Suprapubic skin (tissue), 4 donors: ENCODE measurements around the gene EPPIN. TPM values are rescaled to one million over a fixed set of nuclear protein-coding genes. Genes with fewer than 3 reads are reported as not detected.
A peak's percentile ranks its signal among the peaks of the same experiment; 100 is the strongest.

Source experiments
- DNase-seq, 2 donors: peaks; one replicate each; pipeline ENCODE4 v3.0.0-alpha.2; 2019; ENCODE audit warnings: low spot score in 2 of 2
- H3K27ac ChIP-seq: fragments of 200-600 bp; sonication (generic); one replicate; pipeline ENCODE4 v1.5.1; 2019
- H3K27me3 ChIP-seq: fragments of 200-600 bp; sonication (generic); one replicate; pipeline ENCODE4 v1.5.1; 2019
- H3K36me3 ChIP-seq: fragments of 200-600 bp; sonication (generic); one replicate; pipeline ENCODE4 v1.5.1; 2019
- H3K4me1 ChIP-seq: fragments of 200-600 bp; sonication (generic); one replicate; pipeline ENCODE4 v1.5.1; 2019
- H3K4me3 ChIP-seq: fragments of 200-600 bp; sonication (generic); one replicate; pipeline ENCODE4 v1.5.1; 2019; ENCODE audit warnings: mild to moderate bottlenecking
- H3K9me3 ChIP-seq: fragments of 200-600 bp; sonication (generic); one replicate; pipeline ENCODE4 v1.5.1; 2019
- EP300 ChIP-seq: sonication (generic); formaldehyde crosslinking; IDR thresholded peaks from one replicate; pipeline ENCODE4 v1.6.1; 2017; ENCODE audit warnings: antibody characterized with exemption
- POLR2A ChIP-seq, 2 donors: fragments of 450-650 bp; IDR thresholded peaks; one replicate each; pipeline ENCODE4 v1.6.1; 2017; ENCODE audit warnings: antibody characterized with exemption in 2 of 2, mild to moderate bottlenecking in 2 of 2, moderate library complexity in 2 of 2
- POLR2AphosphoS5 ChIP-seq, 3 donors: sonication (generic); formaldehyde crosslinking; IDR thresholded peaks; one replicate each; pipeline ENCODE4 v1.6.1; 2017; ENCODE audit warnings: antibody characterized with exemption in 3 of 3
- WGBS: methylation state at CpG from one replicate; pipeline ENCODE4 v1.1.5; 2018; 5-methylcytosine and 5-hydroxymethylcytosine counted together
- total RNA-seq, 4 donors: library from RNA; depleted of rRNA; stranded (reverse); fragments of >200 nt; gene quantifications; one replicate each; pipeline ENCODE4 v1.1.0, GENCODE V29; 2016
- TF ChIP-seq, protein P1 (sequence below), 2 donors: fragments of 200-600 bp in 1 of 2; fragments of 450-650 bp in 1 of 2; sonication (generic) in 1 of 2; IDR thresholded peaks; one replicate each; pipeline ENCODE4 v1.5.1; 2016 to 2019; ENCODE audit warnings: antibody characterized with exemption in 2 of 2, mild to moderate bottlenecking in 1 of 2, moderate library complexity in 1 of 2

EPPIN gene
- total RNA-seq, 4 donors from 2014 or later: 0.42 TPM; not detected in 3

- DNase-seq: no peak
- H3K36me3 ChIP-seq: no peaks in the 10 kb centered on the region
- WGBS: 68% methylated on average over 5 of the region's 5 CpGs
- no peaks in the 10 kb centered on the region for H3K27me3 ChIP-seq
- H3K9me3 ChIP-seq: no peaks in the 10 kb centered on the region
- TF ChIP-seq, protein P1, sequence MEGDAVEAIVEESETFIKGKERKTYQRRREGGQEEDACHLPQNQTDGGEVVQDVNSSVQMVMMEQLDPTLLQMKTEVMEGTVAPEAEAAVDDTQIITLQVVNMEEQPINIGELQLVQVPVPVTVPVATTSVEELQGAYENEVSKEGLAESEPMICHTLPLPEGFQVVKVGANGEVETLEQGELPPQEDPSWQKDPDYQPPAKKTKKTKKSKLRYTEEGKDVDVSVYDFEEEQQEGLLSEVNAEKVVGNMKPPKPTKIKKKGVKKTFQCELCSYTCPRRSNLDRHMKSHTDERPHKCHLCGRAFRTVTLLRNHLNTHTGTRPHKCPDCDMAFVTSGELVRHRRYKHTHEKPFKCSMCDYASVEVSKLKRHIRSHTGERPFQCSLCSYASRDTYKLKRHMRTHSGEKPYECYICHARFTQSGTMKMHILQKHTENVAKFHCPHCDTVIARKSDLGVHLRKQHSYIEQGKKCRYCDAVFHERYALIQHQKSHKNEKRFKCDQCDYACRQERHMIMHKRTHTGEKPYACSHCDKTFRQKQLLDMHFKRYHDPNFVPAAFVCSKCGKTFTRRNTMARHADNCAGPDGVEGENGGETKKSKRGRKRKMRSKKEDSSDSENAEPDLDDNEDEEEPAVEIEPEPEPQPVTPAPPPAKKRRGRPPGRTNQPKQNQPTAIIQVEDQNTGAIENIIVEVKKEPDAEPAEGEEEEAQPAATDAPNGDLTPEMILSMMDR (IDR thresholded peaks at IDR 0.05): no peak
- TF ChIP-seq POLR2AphosphoS5 (IDR thresholded peaks at IDR 0.05): peak in 1 of 3 donors; percentile 57
- H3K4me1 ChIP-seq: peaks cover 24% of the 10 kb centered on the region
- no peak within 1 kb of the TSS for H3K4me3 ChIP-seq
- peak within 1 kb of the TSS; percentile 36 for H3K27ac ChIP-seq
These were observed 31.9 kb downstream of the EPPIN start, which contains the start of gene SPINT3 for GRCh38 chr20:45515147-45515913. Gene SPINT3, minus strand, starts transcription at chr20:45515622. Its CDS starts 14 bp downstream, at chr20:45515608.

DNA sequence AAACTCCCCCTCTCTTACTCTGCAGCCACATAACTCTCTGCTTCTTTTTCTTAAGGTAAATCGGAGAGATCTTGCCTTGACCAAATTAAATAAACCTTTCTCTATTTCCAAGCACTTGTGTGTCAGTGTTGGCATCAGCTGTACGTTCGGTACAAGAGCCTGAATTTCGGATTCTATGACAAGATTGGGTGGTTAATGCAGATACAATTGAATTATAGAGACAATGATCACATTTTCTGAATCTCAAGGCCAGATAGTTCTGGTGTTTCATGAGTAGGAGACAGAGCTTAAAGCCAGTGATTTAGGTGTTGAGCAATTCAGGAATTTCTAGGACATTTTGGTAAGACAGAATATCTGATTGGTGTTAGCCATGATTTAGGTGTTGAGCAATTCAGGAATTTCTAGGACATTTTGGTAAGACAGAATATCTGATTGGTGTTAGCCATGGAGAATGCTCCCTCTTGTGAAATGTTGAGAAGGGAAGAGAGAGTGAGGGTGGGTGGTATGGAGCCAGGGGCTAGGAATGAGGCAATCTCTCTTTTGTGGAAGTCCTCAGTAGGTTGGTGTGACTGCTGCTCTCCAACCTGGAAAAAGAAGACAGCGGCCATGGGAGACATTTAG is 36.8 kb downstream of the EPPIN start:
- Histone ChIP-seq H3K4me3 (no peak overlapping the region), H3K4me1 (no peaks in the 10 kb centered on the region), H3K27me3 (no peaks in the 10 kb centered on the region), H3K36me3 (no peaks in the 10 kb centered on the region), H3K9me3 (no peaks in the 10 kb centered on the region), H3K27ac (no peak overlapping the region)
- 68% methylated on average over 5 of the region's 5 CpGs for WGBS
- no peak for DNase-seq
- TF ChIP-seq EP300 (no peak), POLR2AphosphoS5 (IDR thresholded peaks at IDR 0.05) (no peak), POLR2A (IDR thresholded peaks at IDR 0.05) (no peak)
- TF ChIP-seq, protein P1 (IDR thresholded peaks at IDR 0.05): no peak

GRCh38 chr20:45509091-45509490 is 38.1 kb downstream of the EPPIN start:
- Histone ChIP-seq H3K27ac (no peak overlapping the region), H3K9me3 (no peaks in the 10 kb centered on the region), H3K36me3 (no peaks in the 10 kb centered on the region), H3K4me1 (no peaks in the 10 kb centered on the region), H3K27me3 (no peaks in the 10 kb centered on the region), H3K4me3 (no peak overlapping the region)
- WGBS: 78% methylated on average over 4 of the region's 4 CpGs
- DNase-seq: no peak
- TF ChIP-seq, protein P1 (IDR thresholded peaks at IDR 0.05): no peak
- no peak for TF ChIP-seq POLR2AphosphoS5 (IDR thresholded peaks at IDR 0.05)
- TF ChIP-seq EP300: no peak
- no peak for TF ChIP-seq POLR2A (IDR thresholded peaks at IDR 0.05)

DNA sequence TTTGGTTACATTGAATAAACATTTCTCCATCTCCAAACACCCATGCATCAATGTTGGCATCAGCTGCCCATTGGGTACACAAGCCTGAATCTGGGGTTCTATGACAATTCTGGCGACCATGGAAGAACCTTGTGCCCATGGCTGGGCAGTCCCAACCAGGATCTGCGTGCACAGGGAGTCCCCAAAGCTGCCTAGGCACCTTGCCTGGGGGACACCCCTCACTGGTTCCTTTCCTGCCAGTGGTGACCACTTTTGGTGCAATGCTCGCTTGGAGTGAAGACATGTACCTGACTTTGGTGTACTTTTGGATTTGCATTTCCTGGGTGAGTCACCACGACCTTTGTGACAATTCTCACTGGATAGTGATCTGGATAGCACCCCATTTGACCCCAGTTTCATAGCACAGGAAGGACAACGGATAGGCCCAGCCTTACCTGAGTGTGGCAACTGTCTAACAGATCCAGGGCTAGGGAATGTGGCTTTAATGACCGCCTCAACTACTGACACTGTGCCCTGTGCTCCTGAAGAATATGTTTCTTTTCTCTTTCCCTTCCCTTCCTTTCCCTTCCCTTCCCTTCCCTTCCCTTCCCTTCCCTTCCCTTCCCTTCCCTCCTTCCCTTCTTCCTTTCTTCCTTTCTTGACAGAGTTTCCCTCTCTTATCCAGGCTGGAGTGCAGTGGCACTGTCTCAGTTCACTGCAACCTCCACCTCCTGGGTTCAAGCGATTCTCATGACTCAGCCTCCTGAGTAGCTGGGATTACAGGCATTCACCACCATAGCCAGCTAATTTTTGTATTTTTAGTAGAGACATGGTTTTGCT is 38.9 kb downstream of the EPPIN start:
- DNase-seq: no peak
- WGBS: 79% methylated on average over 7 of the region's 7 CpGs
- no peaks in the 10 kb centered on the region for H3K36me3 ChIP-seq
- TF ChIP-seq POLR2AphosphoS5 (IDR thresholded peaks at IDR 0.05): no peak
- TF ChIP-seq, protein P1 (IDR thresholded peaks at IDR 0.05): no peak
- TF ChIP-seq POLR2A (IDR thresholded peaks at IDR 0.05): no peak
- TF ChIP-seq EP300: no peak
- no peak overlapping the region for H3K4me3 ChIP-seq
- no peak overlapping the region for H3K27ac ChIP-seq
- H3K4me1 ChIP-seq: no peaks in the 10 kb centered on the region
- H3K27me3 ChIP-seq: no peaks in the 10 kb centered on the region
- H3K9me3 ChIP-seq: no peaks in the 10 kb centered on the region
